SW480 (cell line): ENCODE data around the gene ZNF408.
"Not testable (repeated sequence)": the region's sequence is repeated elsewhere in the genome, so short reads cannot be mapped to it uniquely, and the experiment has no call there.

Experiments used
- DNase-seq: peaks from one replicate; pipeline ENCODE4 v3.0.0-alpha.2; 2016; ENCODE audit warnings: low spot score

ZNF408 gene

GRCh38 chr11:46700241-46701077 is at the start of gene ZNF408, which contains the start of gene ARHGAP1:
Gene ZNF408 (plus strand): TSS chr11:46701031. CDS start chr11:46701048, 17 bp downstream.
Gene ARHGAP1 (minus strand): TSS chr11:46700619. CDS start chr11:46696107, 4,512 bp downstream.
- DNase-seq = peak; percentile 99

- no peak for DNase-seq
Observed at GRCh38 chr11:46655631-46656030, 45.2 kb upstream of the ZNF408 start.

- DNase-seq = no peak
Observed at GRCh38 chr11:46657186-46657585, 43.6 kb upstream of the ZNF408 start.

GRCh38 chr11:46658259-46658658 is 42.6 kb upstream of the ZNF408 start:
- no peak for DNase-seq

- DNase-seq = no peak
Observed at GRCh38 chr11:46659908-46660307, 40.9 kb upstream of the ZNF408 start.

GRCh38 chr11:46661836-46662235 is 39.0 kb upstream of the ZNF408 start:
- DNase-seq = no peak

GRCh38 chr11:46662366-46662765 is 38.5 kb upstream of the ZNF408 start:
- no peak for DNase-seq

GRCh38 chr11:46663277-46663940 is 37.4 kb upstream of the ZNF408 start:
- no peak for DNase-seq

- no peak for DNase-seq
Observed at GRCh38 chr11:46664612-46665011, 36.2 kb upstream of the ZNF408 start.

GRCh38 chr11:46665356-46665755 is 35.5 kb upstream of the ZNF408 start:
- no peak for DNase-seq

- DNase-seq = no peak
Observed at GRCh38 chr11:46666516-46666915, 34.3 kb upstream of the ZNF408 start.

- no peak for DNase-seq
Observed at GRCh38 chr11:46667043-46667481, 33.8 kb upstream of the ZNF408 start.

GRCh38 chr11:46668480-46669085 is 32.2 kb upstream of the ZNF408 start:
- DNase-seq = no peak

GRCh38 chr11:46669711-46670139 is 31.1 kb upstream of the ZNF408 start:
- no peak for DNase-seq

- DNase-seq = not testable (repeated sequence)
Observed at GRCh38 chr11:46670521-46670920, 30.3 kb upstream of the ZNF408 start.

- DNase-seq = no peak
Observed at GRCh38 chr11:46671958-46672315, 28.9 kb upstream of the ZNF408 start.

GRCh38 chr11:46672381-46672839 is 28.4 kb upstream of the ZNF408 start:
- no peak for DNase-seq

GRCh38 chr11:46673713-46674462 is 26.9 kb upstream of the ZNF408 start:
- DNase-seq = no peak

- no peak for DNase-seq
Observed at GRCh38 chr11:46674463-46675287, 26.2 kb upstream of the ZNF408 start.

- DNase-seq = no peak
Observed at GRCh38 chr11:46675288-46675851, 25.5 kb upstream of the ZNF408 start.

GRCh38 chr11:46675949-46676348 is 24.9 kb upstream of the ZNF408 start:
- DNase-seq = no peak
